SK-N-SH treated with all-trans-retinoic acid at 6 μM for 48 hours (cell line): Measurements from ENCODE around the gene DAB2IP.

Source experiments
- GLIS3 ChIP-seq: fragments of 250-450 bp; sonication (Bioruptor Pico); IDR thresholded peaks from 2 replicates; pipeline ENCODE4 v1.5.0; 2020; ENCODE audit warnings: mild to moderate bottlenecking, moderate library complexity
- OSR1 ChIP-seq: fragments of 250-450 bp; sonication (Bioruptor Pico); IDR thresholded peaks from 2 replicates; pipeline ENCODE4 v1.8.0; 2022; ENCODE audit warnings: moderate library complexity, mild to moderate bottlenecking, inconsistent platforms
- SNAI2 ChIP-seq: fragments of 250-450 bp; sonication (Bioruptor Pico); IDR thresholded peaks from 2 replicates; pipeline ENCODE4 v1.5.0; 2020; ENCODE audit warnings: mild to moderate bottlenecking, moderate library complexity
- ZFP30 ChIP-seq: fragments of 450-650 bp; formaldehyde crosslinking; IDR thresholded peaks from 2 replicates; pipeline ENCODE4 v1.5.0; 2022; ENCODE audit warnings: mild to moderate bottlenecking, moderate library complexity
- ZNF565 ChIP-seq: fragments of 450-650 bp; formaldehyde crosslinking; conservative IDR thresholded peaks from 2 replicates; pipeline ENCODE4 v1.5.0; 2020; ENCODE audit warnings: low read depth, mild to moderate bottlenecking, moderate library complexity
- TF ChIP-seq, protein P1 (sequence below): fragments of 250-450 bp; sonication (Bioruptor Pico); IDR thresholded peaks from 2 replicates; pipeline ENCODE4 v1.8.0; 2020; ENCODE audit warnings: mild to moderate bottlenecking, moderate library complexity, borderline replicate concordance

DNA sequence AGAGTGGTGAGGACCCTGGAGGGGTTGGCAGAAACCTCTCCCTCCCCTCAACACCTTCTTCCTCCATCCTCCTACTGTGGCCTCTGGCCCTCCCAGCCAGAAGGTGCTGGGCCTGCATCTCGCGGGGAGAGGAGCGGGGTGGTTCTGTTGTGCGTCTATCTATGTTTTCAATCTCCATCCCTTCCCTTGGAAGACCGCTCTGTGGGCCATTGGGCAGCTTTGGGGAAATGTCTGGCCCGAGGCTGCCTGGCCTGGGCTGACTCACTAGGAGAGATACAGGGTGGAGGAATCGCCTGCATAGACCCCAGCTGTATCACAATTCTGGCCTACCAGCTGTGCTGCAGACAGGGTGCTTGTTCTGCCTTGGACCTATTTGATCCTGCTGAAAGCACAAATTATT, 48.4 kb upstream of the DAB2IP start:
- TF ChIP-seq, protein P1, sequence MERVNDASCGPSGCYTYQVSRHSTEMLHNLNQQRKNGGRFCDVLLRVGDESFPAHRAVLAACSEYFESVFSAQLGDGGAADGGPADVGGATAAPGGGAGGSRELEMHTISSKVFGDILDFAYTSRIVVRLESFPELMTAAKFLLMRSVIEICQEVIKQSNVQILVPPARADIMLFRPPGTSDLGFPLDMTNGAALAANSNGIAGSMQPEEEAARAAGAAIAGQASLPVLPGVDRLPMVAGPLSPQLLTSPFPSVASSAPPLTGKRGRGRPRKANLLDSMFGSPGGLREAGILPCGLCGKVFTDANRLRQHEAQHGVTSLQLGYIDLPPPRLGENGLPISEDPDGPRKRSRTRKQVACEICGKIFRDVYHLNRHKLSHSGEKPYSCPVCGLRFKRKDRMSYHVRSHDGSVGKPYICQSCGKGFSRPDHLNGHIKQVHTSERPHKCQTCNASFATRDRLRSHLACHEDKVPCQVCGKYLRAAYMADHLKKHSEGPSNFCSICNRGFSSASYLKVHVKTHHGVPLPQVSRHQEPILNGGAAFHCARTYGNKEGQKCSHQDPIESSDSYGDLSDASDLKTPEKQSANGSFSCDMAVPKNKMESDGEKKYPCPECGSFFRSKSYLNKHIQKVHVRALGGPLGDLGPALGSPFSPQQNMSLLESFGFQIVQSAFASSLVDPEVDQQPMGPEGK = no peak
- TF ChIP-seq GLIS3 (CRISPR knock-in tag) = no peak
- TF ChIP-seq OSR1 (CRISPR knock-in tag) = no peak
- TF ChIP-seq SNAI2 (CRISPR knock-in tag) = no peak
- TF ChIP-seq ZNF565 = no peak
- TF ChIP-seq ZFP30 (CRISPR knock-in tag) = no peak
